Stimulated activated CD4-positive, alpha-beta T cell treated with anti-CD3 and anti-CD28 coated beads, Interleukin-1b, Interleukin-23, amount 100 ng/mL, for 4 hours (primary cell): Measurements from ENCODE around the gene SUMO1.
A peak's percentile ranks its signal among the peaks of the same experiment; 100 is the strongest.

Experiments used
- DNase-seq, 2 donors: peaks; one replicate each; pipeline ENCODE4 v3.0.0-alpha.2; 2020; ENCODE audit warnings: low read depth in 2 of 2

Gene SUMO1

DNA sequence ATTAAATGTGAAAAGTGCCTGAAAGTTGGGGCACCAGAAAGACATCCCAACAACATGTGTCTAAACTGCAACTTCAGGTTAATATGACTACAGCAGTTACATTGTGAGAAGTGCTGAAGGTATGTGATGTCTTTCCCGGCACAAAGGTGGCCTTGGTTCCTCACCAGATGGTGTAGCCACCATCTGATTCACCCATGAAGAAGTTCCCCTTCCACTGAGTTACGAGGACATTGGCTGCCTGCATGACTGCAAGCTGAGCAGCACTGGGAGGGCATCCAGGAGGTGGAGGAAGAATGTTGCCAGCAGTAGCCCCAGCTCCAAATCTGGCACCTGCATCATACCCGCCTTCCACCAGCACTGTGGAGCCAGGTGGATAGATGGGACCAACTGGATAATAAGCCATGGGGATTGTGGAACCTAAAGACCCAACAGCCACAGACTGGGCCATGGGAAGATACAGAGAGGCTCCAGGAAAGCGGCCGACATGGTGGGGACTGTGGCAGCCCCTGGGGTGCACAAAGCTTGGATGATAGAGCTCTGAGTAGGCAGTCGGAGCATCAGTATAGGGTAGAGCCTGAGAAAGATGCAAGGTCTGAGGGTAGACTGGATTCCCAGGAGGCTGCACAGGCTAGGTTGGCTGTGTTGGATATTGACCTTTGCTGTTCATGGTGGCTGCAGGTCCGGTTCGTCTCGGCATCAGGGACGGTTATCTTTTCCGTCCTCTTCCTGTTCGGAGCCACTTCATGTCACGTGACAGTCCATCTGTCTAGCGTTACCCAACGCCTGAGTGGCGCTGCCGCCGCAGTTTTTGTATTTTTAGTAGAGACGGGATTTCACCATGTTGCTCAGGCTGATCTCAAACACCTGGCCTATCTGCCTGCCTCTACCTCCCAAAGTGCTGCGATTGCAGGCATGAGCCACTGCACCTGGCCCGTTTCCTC is 36.9 kb downstream of the SUMO1 start:
- no peak for DNase-seq

DNA sequence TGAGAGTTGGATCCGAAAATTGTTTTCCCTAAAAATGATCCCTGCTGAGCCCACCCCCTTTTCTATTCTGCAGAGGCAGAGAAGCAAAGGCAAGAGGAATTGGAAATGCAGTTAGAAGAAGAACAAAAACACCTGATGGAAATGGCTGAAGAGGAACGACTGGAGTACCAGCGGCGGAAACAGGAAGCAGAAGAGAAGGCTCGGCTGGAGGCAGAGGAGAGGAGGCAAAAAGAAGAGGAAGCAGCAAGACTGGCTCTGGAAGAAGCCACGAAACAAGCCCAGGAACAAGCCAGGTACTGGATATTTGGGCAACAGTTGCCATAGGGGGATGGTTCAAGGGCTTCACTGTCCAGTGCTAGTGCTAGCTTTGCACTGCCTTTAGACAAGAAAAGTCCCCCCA is 41.7 kb downstream of the SUMO1 start:
- DNase-seq, result no peak

DNA sequence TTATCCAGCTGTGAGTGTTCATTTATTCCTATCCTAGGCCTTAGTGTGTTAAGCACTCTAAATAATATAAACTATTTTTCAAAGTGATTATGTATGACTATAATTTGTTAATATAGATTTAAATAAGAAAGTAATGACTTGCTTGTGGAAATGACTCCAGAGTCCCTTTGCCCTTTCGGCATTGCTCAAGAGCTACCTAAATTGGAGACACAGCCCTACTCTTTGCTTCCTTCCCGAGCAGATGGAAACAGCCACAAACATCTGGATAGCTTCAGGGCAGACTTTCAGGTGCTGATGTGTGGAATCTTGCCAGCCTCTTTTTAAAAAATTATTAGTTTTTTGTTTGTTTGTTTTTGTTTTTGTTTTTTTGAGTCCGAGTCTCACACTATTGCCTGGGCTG is 44.0 kb downstream of the SUMO1 start:
- DNase-seq, result no peak

DNA sequence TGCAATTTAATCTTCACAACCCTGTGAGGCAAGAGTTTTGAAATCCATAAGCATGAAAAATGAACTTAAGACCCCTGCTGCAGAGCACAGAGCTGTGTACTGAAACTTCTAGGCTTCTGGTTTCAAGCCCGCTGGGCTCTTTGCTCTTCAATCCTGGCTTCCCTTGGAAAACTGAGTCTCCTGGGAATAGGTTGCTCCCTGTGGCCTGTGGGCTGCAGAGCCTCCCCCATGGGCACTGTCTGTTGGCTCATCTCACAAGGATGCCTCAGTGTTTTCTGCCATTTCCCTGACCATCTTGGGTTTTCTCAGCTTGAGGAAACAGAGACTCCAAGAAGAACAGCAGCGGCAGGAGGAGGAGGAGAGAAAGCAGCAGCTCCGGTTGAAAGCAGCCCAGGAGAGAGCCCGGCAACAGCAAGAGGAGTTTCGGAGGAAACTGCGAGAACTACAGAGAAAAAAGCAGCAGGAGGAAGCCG is 44.5 kb downstream of the SUMO1 start:
- no peak for DNase-seq

DNA sequence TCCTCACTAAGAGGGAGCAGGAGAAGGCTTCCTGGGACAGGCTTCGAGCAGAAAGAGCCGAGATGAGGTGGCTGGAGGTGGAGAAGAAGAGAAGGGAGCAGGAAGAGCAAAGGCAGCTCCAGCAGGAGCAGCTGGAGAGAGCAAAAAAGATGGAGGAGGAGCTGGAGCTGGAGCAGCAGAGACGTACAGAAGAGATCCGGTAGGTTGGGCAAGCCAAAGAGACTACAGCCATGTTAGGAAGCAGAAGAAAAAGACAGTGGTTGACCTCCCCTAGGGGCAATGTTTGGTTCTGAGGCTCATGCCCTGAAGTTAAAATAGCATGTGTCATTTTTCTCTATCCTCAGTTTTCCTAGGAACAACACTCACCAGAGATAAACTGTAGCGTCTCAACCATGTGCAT is 45.1 kb downstream of the SUMO1 start:
- no peak for DNase-seq

DNA sequence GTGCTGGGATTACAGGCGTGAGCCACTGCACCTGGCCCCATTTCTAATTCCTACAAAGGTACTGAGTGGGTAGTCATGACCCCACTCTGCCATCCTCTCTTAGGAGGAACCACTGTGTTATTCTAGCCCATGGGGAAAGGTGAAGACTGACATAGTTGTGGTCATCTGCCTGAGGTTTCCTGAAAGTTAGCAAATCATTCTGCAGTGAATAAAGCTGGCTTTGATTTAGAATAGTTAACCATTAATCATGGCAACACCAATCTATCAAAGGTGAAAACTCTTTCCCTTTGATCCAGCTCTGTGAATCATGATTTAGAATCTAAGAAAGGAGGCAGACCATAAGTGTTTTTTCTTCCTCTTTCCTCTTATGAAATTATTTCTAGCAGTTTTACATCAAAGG is 50.8 kb downstream of the SUMO1 start:
- DNase-seq, result no peak

DNA sequence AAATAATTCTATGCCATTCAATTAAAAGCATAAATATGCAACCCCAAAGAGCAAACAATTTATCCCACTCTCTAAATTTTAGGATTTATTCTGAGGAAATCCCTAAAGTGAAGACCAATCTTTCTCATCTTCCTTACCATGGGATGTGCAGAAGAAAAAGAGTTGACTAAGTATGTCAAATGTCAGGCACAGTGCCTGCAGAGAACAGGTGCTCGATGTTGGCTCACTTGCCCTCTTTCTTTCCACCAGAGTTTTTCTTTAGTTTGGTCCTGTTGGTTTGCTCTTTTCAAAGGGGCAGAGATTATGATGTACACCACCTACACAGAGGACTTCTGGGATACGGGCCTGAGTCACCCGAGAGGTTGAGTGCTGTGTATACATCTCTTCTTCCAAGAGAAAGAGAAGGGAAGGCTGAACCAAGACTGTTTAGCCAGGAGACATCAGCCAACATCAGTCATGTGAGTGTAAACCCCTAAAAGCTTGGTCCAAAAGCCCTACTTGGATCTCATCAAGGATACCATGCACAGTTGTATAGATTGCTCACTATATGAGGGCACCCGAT is 51.7 kb downstream of the SUMO1 start:
- DNase-seq, result no peak

DNA sequence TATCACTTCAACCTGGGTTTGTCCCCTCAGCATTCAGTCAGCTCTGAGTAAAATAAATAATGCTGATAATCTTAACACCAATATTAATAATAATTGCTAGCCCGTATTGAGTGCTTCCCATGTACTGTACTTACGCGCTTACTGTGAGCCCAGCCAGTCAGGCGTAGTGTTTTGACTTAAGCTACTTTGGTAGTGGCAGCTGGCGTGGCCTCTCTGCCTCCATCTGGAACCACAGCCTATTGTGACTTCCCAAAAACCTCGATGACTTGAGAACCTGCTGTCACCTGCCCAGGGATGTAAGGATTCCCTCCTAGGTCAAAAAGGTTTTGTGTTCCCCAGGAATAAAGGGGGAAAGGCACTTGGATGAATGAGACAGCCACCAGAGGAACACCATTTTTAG is 53.2 kb downstream of the SUMO1 start:
- no peak for DNase-seq

DNA sequence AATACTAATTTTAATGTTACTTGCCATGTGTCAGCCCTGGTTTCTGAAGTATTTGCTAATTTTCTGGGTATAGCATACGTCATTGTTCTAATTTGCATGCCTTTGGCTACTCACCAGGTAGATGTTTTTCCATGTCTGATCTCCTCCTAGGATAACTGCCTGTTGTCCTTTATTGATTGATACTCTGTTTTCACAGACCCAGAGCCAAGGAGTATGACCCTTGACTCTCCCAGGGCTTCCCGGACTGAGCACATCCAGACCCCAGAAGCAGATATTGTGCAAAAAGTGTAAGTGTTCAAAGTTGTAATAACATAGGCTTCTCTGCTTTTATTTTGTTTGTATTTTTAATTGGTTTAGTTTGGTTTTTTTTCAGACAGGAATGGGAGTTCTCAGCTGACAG is 53.8 kb downstream of the SUMO1 start:
- DNase-seq, result no peak

DNA sequence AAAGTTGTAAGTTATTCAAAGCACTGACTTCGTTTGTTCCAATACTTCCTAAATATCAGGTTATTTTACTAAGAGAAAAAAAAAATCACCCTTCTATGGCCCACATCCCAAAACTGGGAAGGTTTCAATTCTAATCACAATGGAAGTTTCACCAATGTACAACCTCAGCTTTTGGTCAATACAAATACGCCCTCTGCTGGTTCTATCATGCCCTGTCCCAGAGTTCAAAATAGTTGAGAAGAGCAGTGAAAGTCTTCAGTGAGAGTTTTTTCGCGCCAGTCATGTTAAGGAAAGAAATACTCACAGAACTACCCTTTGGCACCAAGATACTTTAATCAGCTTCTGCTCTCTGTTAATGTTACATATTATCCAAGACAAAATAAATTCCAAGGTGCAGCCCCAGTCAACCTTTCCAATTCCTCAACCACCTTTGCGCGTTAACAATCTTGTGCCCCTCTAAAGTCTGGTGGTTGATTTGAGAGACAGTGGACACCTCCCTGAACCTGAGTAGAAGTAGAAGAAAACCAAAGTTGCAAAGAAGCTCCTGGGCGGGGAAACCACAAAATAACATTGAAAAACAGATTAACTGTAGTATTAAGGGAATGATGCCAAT is 59.9 kb downstream of the SUMO1 start:
- peak in 1 of 2 donors; percentile 38 for DNase-seq

DNA sequence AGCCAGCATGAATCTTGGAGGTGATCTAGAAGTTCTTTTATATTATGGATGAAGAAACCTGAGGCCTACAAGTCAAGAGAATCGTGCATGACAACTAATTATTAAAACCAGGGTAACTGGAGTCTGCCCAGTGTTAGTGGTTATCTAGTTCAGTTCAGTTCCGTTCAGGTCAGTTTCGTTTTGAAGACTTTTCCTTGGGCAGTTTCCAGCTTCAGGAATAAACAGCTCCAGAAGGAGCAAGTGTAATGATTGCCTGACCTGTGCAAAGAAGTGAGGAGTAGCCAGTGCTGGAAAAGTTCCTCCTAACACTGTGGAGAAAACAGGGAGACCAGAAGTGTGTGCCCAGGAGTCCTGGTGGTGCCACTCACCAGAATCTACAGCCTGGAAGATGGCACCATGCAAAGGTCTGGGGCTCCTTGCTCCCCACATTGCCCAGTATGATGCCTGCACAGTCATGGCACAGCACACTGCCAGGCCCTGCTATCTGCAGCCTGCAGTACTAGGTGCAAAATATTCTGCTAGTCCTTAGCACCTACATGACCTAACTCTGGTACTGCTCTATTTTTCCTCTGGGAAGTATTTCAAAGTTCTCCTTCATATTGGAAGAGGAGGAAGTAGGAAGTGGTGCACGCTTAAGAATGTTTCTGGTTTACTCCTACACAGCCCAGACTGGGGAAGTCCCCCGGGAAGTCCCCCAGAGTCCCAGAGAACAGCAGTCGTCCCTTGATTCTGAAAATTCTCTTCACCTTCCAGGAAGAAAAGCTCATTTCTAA is 65.8 kb downstream of the SUMO1 start:
- peak in 1 of 2 donors; percentile 16 for DNase-seq

DNA sequence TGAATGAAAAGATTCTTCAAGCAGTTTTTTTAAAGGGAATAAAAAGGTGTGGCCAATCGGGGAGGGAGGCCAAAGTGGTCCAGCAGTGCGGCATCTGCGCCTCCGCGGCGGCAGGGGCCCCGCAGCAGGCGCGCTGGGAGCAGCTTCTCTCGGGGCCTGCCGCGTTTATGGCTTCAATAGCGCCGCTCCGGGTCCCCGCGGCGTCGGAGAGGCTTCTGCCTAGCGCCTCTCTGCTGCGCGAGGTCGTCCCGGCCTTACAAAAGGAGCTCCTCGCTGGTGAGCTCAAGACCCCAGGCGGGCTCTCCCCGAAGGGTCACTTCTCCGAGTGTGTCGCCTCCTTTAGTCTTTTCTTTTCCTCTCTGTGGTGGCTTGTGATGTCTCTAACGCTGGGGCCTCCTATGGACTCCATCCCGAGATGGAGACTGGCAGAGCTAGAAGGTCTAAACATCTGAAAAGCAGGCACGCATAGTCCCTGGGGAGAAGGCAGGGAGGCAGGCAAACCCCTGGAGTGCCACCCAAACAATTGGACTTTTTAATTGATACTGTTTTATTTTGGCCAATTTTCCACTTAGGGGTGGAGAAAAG is 67.1 kb downstream of the SUMO1 start:
- no peak for DNase-seq

DNA sequence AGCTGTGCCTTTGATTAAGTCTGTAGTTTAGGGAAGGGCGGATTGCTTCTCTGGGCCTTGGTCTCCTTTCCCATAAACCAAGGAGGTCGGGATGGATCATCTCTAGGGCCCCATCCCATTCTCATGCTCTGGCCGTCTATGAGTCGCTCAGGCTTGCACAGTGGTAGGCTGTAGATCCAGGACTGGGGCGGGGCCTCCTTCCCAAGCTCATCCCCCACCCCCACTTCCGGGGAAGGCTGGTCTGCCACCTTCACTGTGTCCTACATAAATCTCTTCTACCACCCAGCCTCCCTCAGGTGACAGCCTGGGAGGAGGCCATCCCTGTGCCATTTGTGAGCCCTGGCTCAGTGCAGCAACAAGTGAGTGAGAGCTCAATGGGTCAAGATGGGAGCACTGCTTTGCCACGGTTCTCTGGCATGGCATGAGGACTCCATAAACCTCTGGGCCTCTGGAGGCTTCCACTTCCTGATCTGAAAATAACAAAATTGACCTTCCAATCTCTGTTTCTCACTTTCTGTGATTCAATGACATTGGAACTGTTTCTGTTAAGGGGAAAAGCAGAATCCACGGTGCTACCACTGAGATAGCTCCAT is 68.5 kb downstream of the SUMO1 start:
- no peak for DNase-seq

DNA sequence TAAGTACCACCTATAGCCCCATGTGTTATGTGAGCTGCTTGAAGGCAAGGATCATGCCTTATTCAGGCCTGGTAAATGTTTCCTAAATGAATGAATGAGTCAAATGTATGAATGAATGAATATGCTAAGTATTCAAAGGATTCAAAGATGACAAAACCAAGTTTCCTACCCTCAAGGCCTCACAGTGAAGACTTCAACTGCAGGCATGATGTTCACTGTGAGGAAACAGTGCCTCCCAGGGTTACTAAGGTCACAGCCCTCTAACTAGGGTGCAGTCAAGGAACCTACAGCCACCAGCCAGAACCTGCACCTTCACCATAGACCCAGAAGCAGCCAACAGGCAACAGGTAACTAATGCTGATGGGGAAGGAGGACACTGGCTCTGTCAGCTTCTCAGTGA is 69.3 kb downstream of the SUMO1 start:
- DNase-seq, result no peak

DNA sequence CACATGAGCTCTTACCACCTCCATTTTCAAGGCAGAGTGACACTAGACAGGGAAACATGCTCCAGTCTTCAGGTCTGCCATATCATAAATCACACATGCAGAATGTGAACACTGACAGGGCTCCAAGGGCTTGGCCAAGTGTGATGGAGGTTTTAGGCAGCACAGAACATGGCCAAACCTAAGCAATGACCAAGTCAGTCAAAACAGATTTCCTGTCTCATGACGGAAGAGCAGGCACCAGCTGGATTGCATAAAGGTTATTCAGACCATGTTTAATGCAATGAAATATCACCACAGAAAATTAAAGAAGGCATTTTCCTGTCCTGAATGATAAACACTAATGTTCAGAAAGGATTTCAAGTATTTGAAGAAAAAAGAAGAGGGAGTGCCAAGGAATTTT is 72.5 kb downstream of the SUMO1 start:
- no peak for DNase-seq

DNA sequence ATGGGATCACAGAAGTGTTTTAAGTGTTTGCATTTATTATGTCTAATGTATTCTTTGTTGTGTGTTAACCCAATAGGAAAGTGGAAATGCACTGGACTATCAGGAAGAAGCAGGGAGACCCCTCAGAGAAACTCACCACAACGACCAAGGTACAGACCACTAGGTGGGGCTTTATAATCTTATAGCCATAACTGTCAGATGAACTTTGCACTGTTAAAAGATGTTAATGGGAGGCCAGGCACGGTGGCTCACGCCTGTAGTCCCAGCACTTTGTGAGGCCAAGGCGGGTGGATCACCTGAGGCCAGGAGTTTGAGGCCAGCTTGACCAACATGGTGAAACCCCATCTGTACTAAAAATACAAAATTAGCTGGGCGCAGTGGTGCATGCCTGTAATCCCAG is 73.2 kb downstream of the SUMO1 start:
- no peak for DNase-seq

DNA sequence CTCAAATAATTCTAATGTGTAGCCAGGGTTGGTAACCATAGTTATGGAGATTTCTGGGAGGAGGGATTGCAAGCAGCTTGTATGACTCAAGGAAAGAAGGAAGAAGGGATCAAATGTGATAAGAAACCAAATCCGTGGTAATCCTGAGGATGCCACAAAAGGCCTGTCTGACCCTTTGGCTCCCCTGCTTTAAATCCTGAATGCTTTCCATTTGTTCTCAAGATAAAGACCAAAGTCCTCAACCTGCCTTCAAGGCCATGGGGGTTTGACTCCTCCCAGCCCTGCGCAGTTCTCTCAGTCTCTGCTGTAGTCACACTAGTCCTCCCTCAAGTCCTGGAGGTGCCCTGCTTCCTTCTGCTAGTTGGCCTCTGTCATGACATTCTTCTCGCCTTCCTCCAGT is 74.0 kb downstream of the SUMO1 start:
- no peak for DNase-seq

DNA sequence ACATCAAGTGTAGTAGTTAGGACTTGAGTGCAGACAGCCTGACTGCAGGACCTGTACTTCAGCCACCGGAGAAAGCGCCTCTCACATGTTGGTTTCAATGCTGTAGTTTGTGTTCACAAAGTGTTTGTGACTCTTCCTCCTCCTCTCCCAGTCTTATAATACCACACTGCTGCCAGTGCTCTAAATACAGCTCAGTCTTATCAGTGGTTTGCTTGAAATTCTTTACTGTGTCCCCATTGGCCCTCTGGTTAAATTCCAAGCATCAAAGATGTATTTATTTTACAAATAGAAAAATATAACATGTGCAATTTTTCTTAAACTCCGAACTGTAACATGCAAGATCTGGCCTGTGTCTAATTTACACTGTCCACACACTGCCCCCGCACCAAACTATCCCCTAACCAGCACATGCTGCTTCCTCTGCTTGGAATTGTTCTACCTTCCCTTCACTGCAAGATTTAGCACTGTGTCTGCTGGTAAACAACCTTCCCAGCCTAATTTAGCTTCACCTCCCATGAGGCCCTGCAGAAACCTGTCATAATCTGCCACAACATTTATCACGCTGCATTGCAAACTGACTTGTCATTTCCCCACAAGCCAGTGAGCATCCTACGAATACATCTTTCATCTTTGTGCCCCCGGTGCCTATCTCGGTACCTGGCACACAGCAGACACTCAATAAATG is 77.1 kb downstream of the SUMO1 start:
- DNase-seq, result no peak

DNA sequence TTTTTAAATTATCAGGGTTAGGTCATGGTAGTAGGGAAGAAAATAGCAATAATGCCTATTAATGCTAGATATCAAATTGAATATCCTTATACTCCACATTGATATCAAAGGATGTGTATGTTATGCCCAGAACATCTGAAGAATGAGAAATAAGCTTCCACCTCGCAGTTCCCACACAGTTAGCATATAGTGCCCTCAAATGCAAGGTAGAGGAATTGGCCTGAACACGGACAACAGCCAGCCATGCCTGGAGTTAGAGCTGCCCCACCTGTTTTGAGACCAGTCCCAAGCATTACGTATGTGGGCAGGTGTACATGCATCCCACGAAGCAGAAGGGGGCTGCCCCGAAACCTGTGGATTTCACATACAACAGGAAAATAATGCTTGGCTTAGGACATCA is 79.6 kb downstream of the SUMO1 start:
- no peak for DNase-seq

DNA sequence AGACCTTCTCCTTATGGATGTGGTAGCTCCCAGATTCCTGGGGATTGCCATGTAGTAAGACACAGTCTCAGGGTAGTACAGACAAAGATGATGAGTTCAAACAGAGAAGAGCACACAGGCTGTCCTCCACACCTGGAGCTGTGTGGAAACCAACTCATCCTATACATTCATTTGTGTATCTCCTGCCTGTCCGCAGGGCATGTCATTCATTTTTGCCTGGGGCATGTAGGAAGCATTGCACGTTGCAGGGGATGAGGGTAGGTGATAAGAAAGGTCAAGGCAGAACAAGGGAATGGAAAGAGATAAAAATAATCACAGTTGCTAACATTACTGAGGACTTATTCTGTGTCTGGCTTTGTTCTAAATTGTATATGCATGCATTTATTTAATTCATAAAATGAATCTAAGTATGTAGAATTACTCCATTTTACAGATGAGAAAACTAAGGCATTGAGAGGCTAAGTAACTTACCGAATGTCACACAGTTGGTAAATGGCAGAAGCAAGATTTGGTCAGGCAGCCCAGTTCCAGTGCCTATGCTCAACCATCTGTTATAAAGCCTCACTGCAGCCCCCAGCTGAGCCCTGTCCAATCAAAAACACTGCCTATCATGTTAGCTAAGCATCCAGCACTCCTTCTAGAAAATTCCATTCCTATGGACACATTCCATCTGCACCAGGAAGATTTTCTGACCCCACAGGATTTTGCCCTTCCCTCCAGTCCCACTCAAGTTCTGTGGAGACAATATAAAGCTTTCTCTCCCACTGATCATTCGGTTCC is 81.0 kb downstream of the SUMO1 start:
- no peak for DNase-seq
